Transverse colon (tissue), 3 donors: ENCODE data around the gene ANKRD36C.
"Not testable (repeated sequence)": the region's sequence is repeated elsewhere in the genome, so short reads cannot be mapped to it uniquely, and the experiment has no call there.

ENCODE experiments used
- POLR2A ChIP-seq: fragments of 450-650 bp; IDR thresholded peaks from one replicate; pipeline ENCODE4 v1.6.1; 2016; ENCODE audit warnings: antibody characterized with exemption, mild to moderate bottlenecking, moderate library complexity
- TF ChIP-seq, protein P1 (sequence below), 5 experiments: fragments of 200-600 bp in 3 of 5; fragments of 450-650 bp in 2 of 5; sonication (generic) in 3 of 5; IDR thresholded peaks; 1 replicate in 2 of 5; 2 replicates in 3 of 5; pipeline ENCODE4 v1.5.1; 2016 to 2017; ENCODE audit warnings: antibody characterized with exemption in 5 of 5, inconsistent platforms in 3 of 5, mild to moderate bottlenecking in 2 of 5, moderate library complexity in 1 of 5

DNA sequence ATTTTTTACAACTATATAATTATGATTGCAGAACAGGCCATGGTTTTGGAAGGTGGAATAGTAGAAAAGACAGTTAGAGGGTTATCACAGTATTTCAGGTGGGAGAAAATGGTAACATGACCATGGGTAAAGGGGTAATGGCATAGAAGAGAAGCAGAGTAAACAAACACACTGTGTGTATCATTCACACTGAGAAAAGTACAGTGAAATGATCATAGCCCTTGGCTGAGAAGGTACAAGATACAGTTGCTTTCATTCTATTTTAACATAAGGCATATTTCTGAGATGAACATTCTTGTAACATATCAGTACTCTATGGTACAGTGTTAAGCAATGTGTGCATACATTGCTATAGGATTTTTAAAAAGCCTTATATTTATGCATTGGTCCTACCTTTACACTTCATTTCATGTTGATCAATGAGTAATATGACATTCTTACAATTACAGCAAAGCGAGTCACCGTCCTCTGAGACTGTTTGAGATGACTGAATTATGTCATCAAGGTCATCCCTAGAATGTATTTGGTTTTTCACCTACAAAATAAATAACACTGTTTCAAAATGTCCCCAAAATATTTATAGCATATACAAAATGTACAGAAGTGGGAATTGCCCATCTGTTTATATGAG lies 124.5 kb downstream of the ANKRD36C start:
- TF ChIP-seq, protein P1, sequence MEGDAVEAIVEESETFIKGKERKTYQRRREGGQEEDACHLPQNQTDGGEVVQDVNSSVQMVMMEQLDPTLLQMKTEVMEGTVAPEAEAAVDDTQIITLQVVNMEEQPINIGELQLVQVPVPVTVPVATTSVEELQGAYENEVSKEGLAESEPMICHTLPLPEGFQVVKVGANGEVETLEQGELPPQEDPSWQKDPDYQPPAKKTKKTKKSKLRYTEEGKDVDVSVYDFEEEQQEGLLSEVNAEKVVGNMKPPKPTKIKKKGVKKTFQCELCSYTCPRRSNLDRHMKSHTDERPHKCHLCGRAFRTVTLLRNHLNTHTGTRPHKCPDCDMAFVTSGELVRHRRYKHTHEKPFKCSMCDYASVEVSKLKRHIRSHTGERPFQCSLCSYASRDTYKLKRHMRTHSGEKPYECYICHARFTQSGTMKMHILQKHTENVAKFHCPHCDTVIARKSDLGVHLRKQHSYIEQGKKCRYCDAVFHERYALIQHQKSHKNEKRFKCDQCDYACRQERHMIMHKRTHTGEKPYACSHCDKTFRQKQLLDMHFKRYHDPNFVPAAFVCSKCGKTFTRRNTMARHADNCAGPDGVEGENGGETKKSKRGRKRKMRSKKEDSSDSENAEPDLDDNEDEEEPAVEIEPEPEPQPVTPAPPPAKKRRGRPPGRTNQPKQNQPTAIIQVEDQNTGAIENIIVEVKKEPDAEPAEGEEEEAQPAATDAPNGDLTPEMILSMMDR (IDR thresholded peaks at IDR 0.05), result not testable (repeated sequence)
- TF ChIP-seq POLR2A, result not testable (repeated sequence)
